Lower lobe of right lung (tissue), 2 donors: ENCODE data around the gene SRPK2. TPM values are rescaled to one million over a fixed set of nuclear protein-coding genes. Genes with fewer than 3 reads are reported as not detected.

Experiments
- ATAC-seq, 2 donors: fragments of 200-7000 bp; cut with Tn5 transposase; one replicate each; pipeline ENCODE4 v1.9.1; 2020 to 2022; ENCODE audit warnings: mild to moderate bottlenecking in 2 of 2, moderate library complexity in 2 of 2
- DNase-seq: peaks from one replicate; pipeline ENCODE4 v3.0.0-alpha.2; 2020
- H3K27ac ChIP-seq: fragments of 200-600 bp; one replicate; pipeline ENCODE4 v1.8.0; 2022
- H3K27me3 ChIP-seq: fragments of 200-600 bp; one replicate; pipeline ENCODE4 v1.8.0; 2022; ENCODE audit warnings: low read depth
- H3K36me3 ChIP-seq: fragments of 200-600 bp; one replicate; pipeline ENCODE4 v1.8.0; 2022; ENCODE audit warnings: mild to moderate bottlenecking
- H3K4me1 ChIP-seq: fragments of 200-600 bp; one replicate; pipeline ENCODE4 v1.8.0; 2022
- H3K4me3 ChIP-seq: fragments of 200-600 bp; one replicate; pipeline ENCODE4 v1.8.0; 2022; ENCODE audit warnings: mild to moderate bottlenecking
- H3K9me3 ChIP-seq: fragments of 200-600 bp; one replicate; pipeline ENCODE4 v1.8.0; 2022
- intact Hi-C: fragments of 100-400 bp; cut with DNase I; formaldehyde crosslinking; loops from one replicate; pipeline ENCODE4 v1.11.0; 2022
- total RNA-seq: library from RNA; stranded (reverse); fragmentation: NEBNext Ultra II Directional; extraction: Animal tissue kit (Norgen Biotek cat#: 25700); gene quantifications from one replicate; pipeline ENCODE4 v1.2.1, GENCODE V29; 2021
- TF ChIP-seq, protein P1 (sequence below): fragments of 200-600 bp; IDR thresholded peaks from one replicate; pipeline ENCODE4 v1.8.0; 2022; ENCODE audit warnings: antibody characterized with exemption, mild to moderate bottlenecking
- donor health status: DM: no; HTN: yes; CAD: no; lungs with severe emphysema.

SRPK2 gene
- total RNA-seq, 1 donor from 2014 or later, result 43.2 TPM

DNA sequence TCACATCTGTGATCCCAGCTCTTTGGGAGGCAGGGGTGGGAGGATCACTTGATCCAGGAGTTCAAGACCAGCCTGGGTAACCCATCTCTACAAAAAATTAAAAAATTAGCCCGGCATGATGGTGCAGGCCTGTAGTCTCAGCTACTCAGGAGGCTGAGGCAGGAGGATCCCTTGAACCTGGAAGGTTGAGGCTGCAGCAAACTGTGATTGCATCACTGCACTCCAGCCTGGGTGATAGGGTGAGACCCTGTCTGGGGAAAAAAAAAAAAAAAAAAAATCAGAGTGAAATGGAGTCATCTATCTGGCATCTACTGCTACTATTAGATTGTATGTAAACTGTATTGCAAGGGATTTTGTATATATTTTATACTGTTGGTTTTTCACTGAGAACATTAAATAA, 315.6 kb downstream of the SRPK2 start:
- H3K4me3 ChIP-seq, result no peak overlapping the region
- intact Hi-C loops, result no loop called here
- no peaks in the 10 kb centered on the region for H3K27me3 ChIP-seq
- H3K9me3 ChIP-seq, result no peaks in the 10 kb centered on the region
- H3K36me3 ChIP-seq, result peaks cover 96% of the 10 kb centered on the region
- ATAC-seq (no peak), DNase-seq (no peak)
- TF ChIP-seq, protein P1, sequence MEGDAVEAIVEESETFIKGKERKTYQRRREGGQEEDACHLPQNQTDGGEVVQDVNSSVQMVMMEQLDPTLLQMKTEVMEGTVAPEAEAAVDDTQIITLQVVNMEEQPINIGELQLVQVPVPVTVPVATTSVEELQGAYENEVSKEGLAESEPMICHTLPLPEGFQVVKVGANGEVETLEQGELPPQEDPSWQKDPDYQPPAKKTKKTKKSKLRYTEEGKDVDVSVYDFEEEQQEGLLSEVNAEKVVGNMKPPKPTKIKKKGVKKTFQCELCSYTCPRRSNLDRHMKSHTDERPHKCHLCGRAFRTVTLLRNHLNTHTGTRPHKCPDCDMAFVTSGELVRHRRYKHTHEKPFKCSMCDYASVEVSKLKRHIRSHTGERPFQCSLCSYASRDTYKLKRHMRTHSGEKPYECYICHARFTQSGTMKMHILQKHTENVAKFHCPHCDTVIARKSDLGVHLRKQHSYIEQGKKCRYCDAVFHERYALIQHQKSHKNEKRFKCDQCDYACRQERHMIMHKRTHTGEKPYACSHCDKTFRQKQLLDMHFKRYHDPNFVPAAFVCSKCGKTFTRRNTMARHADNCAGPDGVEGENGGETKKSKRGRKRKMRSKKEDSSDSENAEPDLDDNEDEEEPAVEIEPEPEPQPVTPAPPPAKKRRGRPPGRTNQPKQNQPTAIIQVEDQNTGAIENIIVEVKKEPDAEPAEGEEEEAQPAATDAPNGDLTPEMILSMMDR, result no peak
- H3K27ac ChIP-seq, result no peak overlapping the region
- no peaks in the 10 kb centered on the region for H3K4me1 ChIP-seq

GRCh38 chr7:105068886-105069285, 319.8 kb downstream of the SRPK2 start:
- Histone ChIP-seq H3K4me1 (no peaks in the 10 kb centered on the region), H3K4me3 (no peak overlapping the region), H3K27me3 (no peaks in the 10 kb centered on the region), H3K36me3 (peaks cover 94% of the 10 kb centered on the region), H3K9me3 (no peaks in the 10 kb centered on the region), H3K27ac (no peak overlapping the region)
- TF ChIP-seq, protein P1, result no peak
- DNase-seq (no peak), ATAC-seq (no peak)
- intact Hi-C loops, result no loop called here

DNA sequence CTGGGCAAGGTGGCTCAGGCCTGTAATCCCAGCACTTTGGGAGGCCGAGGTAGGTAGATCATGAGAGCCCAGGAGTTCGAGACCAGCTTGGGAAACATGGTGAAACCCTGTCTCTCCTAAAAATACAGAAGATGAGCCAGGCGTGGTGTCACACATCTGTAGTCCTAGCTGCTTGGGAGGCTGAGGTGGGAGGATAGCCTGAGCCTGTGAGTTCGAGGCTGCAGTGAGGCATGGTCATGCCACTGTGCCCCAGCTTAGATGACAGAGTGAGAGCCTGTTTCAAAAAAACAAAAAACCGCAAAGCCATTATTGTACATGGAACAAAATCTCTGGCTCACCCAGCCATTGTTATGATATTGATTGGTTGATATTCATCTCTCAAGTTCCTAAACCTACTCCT, 321.0 kb downstream of the SRPK2 start:
- TF ChIP-seq, protein P1, result no peak
- intact Hi-C loops, result no loop called here
- no peak for DNase-seq

More for the DNA sequence above, 321.0 kb downstream of the SRPK2 start:
- Histone ChIP-seq H3K36me3 (peaks cover 90% of the 10 kb centered on the region), H3K27ac (no peak overlapping the region), H3K9me3 (no peaks in the 10 kb centered on the region), H3K27me3 (no peaks in the 10 kb centered on the region), H3K4me3 (no peak overlapping the region), H3K4me1 (no peaks in the 10 kb centered on the region)
- ATAC-seq, result no peak

Other genes with a start within 250 kb of the SRPK2 start
- gene PUS7, start 133.3 kb upstream of the SRPK2 start, total RNA-seq, result 8.4 TPM
- gene RINT1, start 143.3 kb upstream of the SRPK2 start, total RNA-seq, result 14.7 TPM
- 6.0 TPM for gene EFCAB10, start 192.6 kb upstream of the SRPK2 start, total RNA-seq